Gastrocnemius medialis (tissue), 4 donors: ENCODE data around the gene TPM2. TPM values are rescaled to one million over a fixed set of nuclear protein-coding genes. Genes with fewer than 3 reads are reported as not detected.

ENCODE experiments used
- ATAC-seq, 2 donors: fragments of 150-250 bp; one replicate each; pipeline ENCODE4 v1.9.1; 2016
- DNase-seq, 2 donors: peaks; one replicate each; pipeline ENCODE4 v3.0.0-alpha.2; 2019
- H3K27ac ChIP-seq, 4 donors: fragments of 200-600 bp; sonication (generic); 1 replicate in 1 of 4; 2 replicates in 3 of 4; pipeline ENCODE4 v1.5.1; 2016 to 2018; ENCODE audit warnings: mild to moderate bottlenecking in 2 of 4, moderate library complexity in 1 of 4
- H3K27me3 ChIP-seq, 3 donors: fragments of 200-600 bp; sonication (generic) in 2 of 3; 1 replicate in 1 of 3; 2 replicates in 2 of 3; pipeline versions ENCODE4 v1.5.1 to v1.6.0; 2016 to 2019; ENCODE audit warnings: mild to moderate bottlenecking in 1 of 3, moderate library complexity in 1 of 3
- H3K36me3 ChIP-seq, 2 donors: fragments of 200-600 bp; sonication (generic) in 1 of 2; one replicate each; pipeline ENCODE4 v1.5.1; 2017 to 2018
- H3K4me1 ChIP-seq, 2 donors: fragments of 200-600 bp; sonication (generic) in 1 of 2; one replicate each; pipeline ENCODE4 v1.5.1; 2016 to 2017; ENCODE audit warnings: mild to moderate bottlenecking in 2 of 2
- H3K4me3 ChIP-seq, 4 donors: fragments of 200-600 bp; sonication (generic) in 3 of 4; 1 replicate in 1 of 4; 2 replicates in 3 of 4; pipeline ENCODE4 v1.5.1; 2016 to 2019; ENCODE audit warnings: mild to moderate bottlenecking in 2 of 4
- H3K9me3 ChIP-seq, 3 donors: fragments of 200-600 bp; sonication (generic) in 2 of 3; 1 replicate in 1 of 3; 2 replicates in 2 of 3; pipeline ENCODE4 v1.5.1; 2016 to 2019
- CTCF ChIP-seq, 5 experiments: fragments of 450-650 bp in 3 of 5; fragments of 200-600 bp in 2 of 5; sonication (generic) in 2 of 5; IDR thresholded peaks in 4 of 5; conservative IDR thresholded peaks in 1 of 5; 1 replicate in 4 of 5; 2 replicates in 1 of 5; pipeline ENCODE4 v1.5.1; 2016 to 2019; ENCODE audit warnings: antibody characterized with exemption in 5 of 5, mild to moderate bottlenecking in 3 of 5, moderate library complexity in 3 of 5
- POLR2A ChIP-seq, 2 donors: fragments of 450-650 bp; IDR thresholded peaks; one replicate each; pipeline ENCODE4 v1.6.1; 2017; ENCODE audit warnings: antibody characterized with exemption in 2 of 2, mild to moderate bottlenecking in 2 of 2, moderate library complexity in 2 of 2
- in situ Hi-C, 4 donors: fragments of 200-750 bp; cut with MboI; loops; one replicate each; pipeline versions ENCODE4 v1.15.0 to v1.8.0; 2017; ENCODE audit warnings: low sequenced_read_pairs in 4 of 4
- intact Hi-C: fragments of 100-400 bp; cut with DNase I; formaldehyde crosslinking; loops from one replicate; pipeline ENCODE4 v1.15.1; 2023; ENCODE audit warnings: low total_unique reads
- total RNA-seq, 4 donors: library from RNA; depleted of rRNA; stranded (reverse); fragments of >200 nt; gene quantifications; one replicate each; pipeline versions ENCODE4 v1.1.0 to v1.2.3, GENCODE V29; 2016

Gene TPM2
- total RNA-seq, 4 donors from 2014 or later: 6,121 to 7,913 (median 7,020) TPM

DNA sequence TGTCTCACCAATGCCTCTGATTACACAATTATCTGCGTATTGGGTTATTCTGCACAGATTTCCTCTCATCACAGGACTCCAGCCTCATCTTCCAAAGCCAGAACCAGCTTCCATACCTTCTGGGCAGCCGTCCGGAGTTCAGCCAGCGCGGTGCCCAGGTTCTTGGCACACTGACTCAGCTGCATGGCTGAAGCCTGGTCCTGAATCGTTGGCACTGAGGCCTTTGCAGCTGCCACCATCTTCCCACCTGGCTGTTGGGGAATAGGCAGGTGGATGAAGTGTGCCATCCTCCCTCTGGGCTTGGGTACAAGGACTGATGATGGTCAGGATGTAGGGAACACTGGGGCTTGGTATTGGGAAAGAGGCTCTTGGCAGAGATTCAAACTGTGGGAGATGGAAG lies 24.4 kb upstream of the TPM2 start:
- intact Hi-C loops: no loop called here
- Histone ChIP-seq H3K27ac (no peak overlapping the region), H3K36me3 (peaks cover 4 to 95% of the 10 kb centered on the region in 2 donors), H3K9me3 (no peaks in the 10 kb centered on the region), H3K4me3 (no peak overlapping the region), H3K27me3 (no peaks in the 10 kb centered on the region), H3K4me1 (no peaks in the 10 kb centered on the region)
- ATAC-seq: no peak
- no peak for DNase-seq
- TF ChIP-seq CTCF (IDR thresholded peaks at IDR 0.05 in 4 of 5, conservative IDR thresholded peaks at IDR 0.05 in 1 of 5): no peak
- no peak for TF ChIP-seq POLR2A (IDR thresholded peaks at IDR 0.05)
- in situ Hi-C loops: no loop called here

DNA sequence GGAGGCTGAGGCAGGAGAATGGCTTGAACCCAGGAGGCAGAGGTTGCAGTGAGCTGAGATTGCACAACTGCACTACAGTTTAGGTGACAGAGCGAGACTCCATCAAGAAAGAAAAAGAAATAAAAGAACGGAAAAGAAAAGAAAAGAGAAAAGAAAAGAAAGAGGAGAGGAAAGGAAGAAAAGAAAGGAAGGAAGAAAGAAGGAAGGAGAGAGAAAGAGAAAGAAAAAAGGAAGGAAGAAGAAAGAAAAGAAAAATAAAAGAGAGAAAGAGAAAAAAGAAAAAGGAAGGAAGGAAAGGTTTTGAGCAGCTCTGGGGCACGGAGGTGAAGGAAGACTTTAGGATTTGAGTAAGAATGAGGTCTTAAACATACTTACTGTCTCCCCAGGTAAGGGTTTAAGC lies 23.9 kb upstream of the TPM2 start:
- in situ Hi-C loops (no loop called here), intact Hi-C loops (no loop called here)
- DNase-seq (no peak), ATAC-seq (no peak)
- Histone ChIP-seq H3K27me3 (no peaks in the 10 kb centered on the region), H3K4me3 (no peak overlapping the region), H3K36me3 (peaks cover 4 to 95% of the 10 kb centered on the region in 2 donors), H3K4me1 (no peaks in the 10 kb centered on the region), H3K9me3 (no peaks in the 10 kb centered on the region), H3K27ac (no peak overlapping the region)
- no peak for TF ChIP-seq POLR2A (IDR thresholded peaks at IDR 0.05)
- no peak for TF ChIP-seq CTCF (IDR thresholded peaks at IDR 0.05 in 4 of 5, conservative IDR thresholded peaks at IDR 0.05 in 1 of 5)

- Histone ChIP-seq H3K9me3 (no peaks in the 10 kb centered on the region), H3K4me3 (no peak overlapping the region), H3K4me1 (no peaks in the 10 kb centered on the region), H3K27ac (no peak overlapping the region), H3K27me3 (no peaks in the 10 kb centered on the region), H3K36me3 (peaks cover 4 to 95% of the 10 kb centered on the region in 2 donors)
- no peak for TF ChIP-seq CTCF (IDR thresholded peaks at IDR 0.05 in 4 of 5, conservative IDR thresholded peaks at IDR 0.05 in 1 of 5)
- TF ChIP-seq POLR2A (IDR thresholded peaks at IDR 0.05): no peak
- ATAC-seq (no peak), DNase-seq (no peak)
- intact Hi-C loops (no loop called here), in situ Hi-C loops (no loop called here)
Measured at GRCh38 chr9:35712762-35713400, 23.2 kb upstream of the TPM2 start.

- intact Hi-C loops: no loop called here
- H3K4me3 ChIP-seq: no peak overlapping the region
- in situ Hi-C loops: no loop called here
- peaks cover 3 to 95% of the 10 kb centered on the region in 2 donors for H3K36me3 ChIP-seq
- no peak overlapping the region for H3K27ac ChIP-seq
- H3K9me3 ChIP-seq: no peaks in the 10 kb centered on the region
- H3K4me1 ChIP-seq: no peaks in the 10 kb centered on the region
- no peaks in the 10 kb centered on the region for H3K27me3 ChIP-seq
- TF ChIP-seq POLR2A (IDR thresholded peaks at IDR 0.05) (no peak), CTCF (IDR thresholded peaks at IDR 0.05 in 4 of 5, conservative IDR thresholded peaks at IDR 0.05 in 1 of 5) (no peak)
- DNase-seq: no peak
- no peak for ATAC-seq
Measured at GRCh38 chr9:35711501-35712428, 22.0 kb upstream of the TPM2 start.
